Neural cell (in vitro differentiated cells): ENCODE results near the gene SAMD4A. TPM values are rescaled to one million over a fixed set of nuclear protein-coding genes. Genes with fewer than 3 reads are reported as not detected.

Source experiments
- H2AFZ ChIP-seq: fragments of 200-600, 300-800 bp; sonication (generic), shearing (Covaris generic); 2 replicates; pipeline ENCODE4 v1.6.0; 2014; ENCODE audit warnings: low read depth, mild to moderate bottlenecking, antibody characterized with exemption, low read length, moderate library complexity
- H3F3A ChIP-seq: fragments of 200-600 bp; shearing (Covaris generic); 2 replicates; pipeline ENCODE4 v1.6.1; 2016; ENCODE audit warnings: mild to moderate bottlenecking, moderate library complexity, mixed read lengths, antibody characterized with exemption, low read length; ENCODE audit not compliant: insufficient read depth, poor library complexity, severe bottlenecking
- H3K27ac ChIP-seq: fragments of 200-600, 300-800 bp; sonication (generic), shearing (Covaris generic); 2 replicates; pipeline ENCODE4 v1.5.1; 2014; ENCODE audit warnings: mild to moderate bottlenecking, low read length, moderate library complexity
- H3K27me3 ChIP-seq: fragments of 300-800, 200-600 bp; sonication (generic), shearing (Covaris generic); 2 replicates; pipeline ENCODE4 v1.6.0; 2014; ENCODE audit warnings: mild to moderate bottlenecking, low read depth, low read length, moderate library complexity; ENCODE audit not compliant: insufficient read depth
- H3K36me3 ChIP-seq: fragments of 300-800, 200-600 bp; sonication (generic), shearing (Covaris generic); 2 replicates; pipeline ENCODE4 v1.5.1; 2014; ENCODE audit warnings: mild to moderate bottlenecking, antibody characterized with exemption, low read length, moderate library complexity; ENCODE audit not compliant: insufficient read depth
- H3K4me2 ChIP-seq: fragments of 300-800, 200-600 bp; sonication (generic), shearing (Covaris generic); 2 replicates; pipeline ENCODE4 v1.6.0; 2014; ENCODE audit warnings: mild to moderate bottlenecking, low read length
- H3K4me3 ChIP-seq: fragments of 300-800, 200-600 bp; sonication (generic), shearing (Covaris generic); 2 replicates; pipeline ENCODE4 v1.5.1; 2014; ENCODE audit warnings: mild to moderate bottlenecking, low read length, moderate library complexity
- H3K79me2 ChIP-seq: fragments of 200-600 bp; shearing (Covaris generic); replicated peaks from 2 replicates; pipeline ENCODE4 v1.6.0; 2014; ENCODE audit warnings: mild to moderate bottlenecking, low read length, moderate library complexity; ENCODE audit not compliant: insufficient read depth
- H3K9ac ChIP-seq: fragments of 300-800, 200-600 bp; sonication (generic), shearing (Covaris generic); 2 replicates; pipeline ENCODE4 v1.6.1; 2016; ENCODE audit warnings: mild to moderate bottlenecking, low read length, mixed read lengths
- H3K9me2 ChIP-seq: fragments of 200-600 bp; shearing (Covaris generic); 2 replicates; pipeline ENCODE4 v1.6.1; 2016; ENCODE audit warnings: mild to moderate bottlenecking, low read length, mixed read lengths; ENCODE audit not compliant: insufficient read depth
- H3K9me3 ChIP-seq: fragments of 200-600, 300-800 bp; sonication (generic), shearing (Covaris generic); 2 replicates; pipeline ENCODE4 v1.6.1; 2016; ENCODE audit warnings: mild to moderate bottlenecking, mixed run types, low read length, moderate library complexity, mixed read lengths
- H4K20me1 ChIP-seq: fragments of 200-600 bp; shearing (Covaris generic); 2 replicates; pipeline ENCODE4 v1.6.1; 2016; ENCODE audit warnings: mild to moderate bottlenecking, mixed run types; ENCODE audit not compliant: insufficient read depth
- EP300 ChIP-seq: fragments of 450-650 bp; conservative IDR thresholded peaks from 2 replicates; pipeline ENCODE4 v1.6.1; 2014; ENCODE audit warnings: antibody characterized with exemption, mild to moderate bottlenecking, moderate library complexity; ENCODE audit not compliant: poor library complexity, severe bottlenecking
- EZH2 ChIP-seq: fragments of 200-600, 300-800 bp; shearing (Covaris generic), sonication (generic); IDR thresholded peaks from 2 replicates; pipeline ENCODE4 v1.6.1; 2014; ENCODE audit warnings: antibody characterized with exemption, low read length, borderline replicate concordance, mild to moderate bottlenecking; ENCODE audit not compliant: insufficient read depth, poor library complexity, severe bottlenecking
- MXI1 ChIP-seq: fragments of 450-650 bp; conservative IDR thresholded peaks from 2 replicates; pipeline ENCODE4 v1.6.1; 2014; ENCODE audit warnings: antibody characterized with exemption, mild to moderate bottlenecking; ENCODE audit not compliant: poor library complexity, severe bottlenecking
- POLR2AphosphoS5 ChIP-seq: IDR thresholded peaks from 2 replicates; pipeline ENCODE4 v1.6.1; 2012
- RAD21 ChIP-seq: fragments of 450-650 bp; conservative IDR thresholded peaks from 2 replicates; pipeline ENCODE4 v1.6.1; 2014; ENCODE audit warnings: antibody characterized with exemption, mild to moderate bottlenecking, moderate library complexity
- SMC3 ChIP-seq: fragments of 450-650 bp; conservative IDR thresholded peaks from 2 replicates; pipeline ENCODE4 v1.6.1; 2014; ENCODE audit warnings: antibody characterized with exemption, mild to moderate bottlenecking, moderate library complexity; ENCODE audit not compliant: poor library complexity
- TAF1 ChIP-seq: IDR thresholded peaks from 2 replicates; pipeline ENCODE4 v1.6.1; 2012; ENCODE audit warnings: low read depth
- polyA plus RNA-seq: library from polyadenylated mRNA; depleted of rRNA; stranded (reverse); fragments of >200 nt; gene quantifications from 2 replicates; pipeline ENCODE4 v1.2.3, GENCODE V29; 2014
- TF ChIP-seq, protein P1 (sequence below): fragments of 450-650 bp; IDR thresholded peaks from 2 replicates; pipeline ENCODE4 v1.5.1; 2014; ENCODE audit warnings: antibody characterized with exemption, mild to moderate bottlenecking, moderate library complexity; ENCODE audit not compliant: poor library complexity, severe bottlenecking
- TF ChIP-seq, protein P2 (sequence below): IDR thresholded peaks from 2 replicates; pipeline ENCODE4 v1.6.1; 2012; ENCODE audit warnings: borderline replicate concordance

Gene SAMD4A
- polyA plus RNA-seq, 1 donor from 2014 or later: 1.0 TPM

GRCh38 chr14:54829486-54830224 lies 262.7 kb downstream of the SAMD4A start:
- no peak for TF ChIP-seq SMC3
- TF ChIP-seq RAD21: no peak
- TF ChIP-seq, protein P1, sequence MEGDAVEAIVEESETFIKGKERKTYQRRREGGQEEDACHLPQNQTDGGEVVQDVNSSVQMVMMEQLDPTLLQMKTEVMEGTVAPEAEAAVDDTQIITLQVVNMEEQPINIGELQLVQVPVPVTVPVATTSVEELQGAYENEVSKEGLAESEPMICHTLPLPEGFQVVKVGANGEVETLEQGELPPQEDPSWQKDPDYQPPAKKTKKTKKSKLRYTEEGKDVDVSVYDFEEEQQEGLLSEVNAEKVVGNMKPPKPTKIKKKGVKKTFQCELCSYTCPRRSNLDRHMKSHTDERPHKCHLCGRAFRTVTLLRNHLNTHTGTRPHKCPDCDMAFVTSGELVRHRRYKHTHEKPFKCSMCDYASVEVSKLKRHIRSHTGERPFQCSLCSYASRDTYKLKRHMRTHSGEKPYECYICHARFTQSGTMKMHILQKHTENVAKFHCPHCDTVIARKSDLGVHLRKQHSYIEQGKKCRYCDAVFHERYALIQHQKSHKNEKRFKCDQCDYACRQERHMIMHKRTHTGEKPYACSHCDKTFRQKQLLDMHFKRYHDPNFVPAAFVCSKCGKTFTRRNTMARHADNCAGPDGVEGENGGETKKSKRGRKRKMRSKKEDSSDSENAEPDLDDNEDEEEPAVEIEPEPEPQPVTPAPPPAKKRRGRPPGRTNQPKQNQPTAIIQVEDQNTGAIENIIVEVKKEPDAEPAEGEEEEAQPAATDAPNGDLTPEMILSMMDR: no peak
- TF ChIP-seq, protein P2, sequence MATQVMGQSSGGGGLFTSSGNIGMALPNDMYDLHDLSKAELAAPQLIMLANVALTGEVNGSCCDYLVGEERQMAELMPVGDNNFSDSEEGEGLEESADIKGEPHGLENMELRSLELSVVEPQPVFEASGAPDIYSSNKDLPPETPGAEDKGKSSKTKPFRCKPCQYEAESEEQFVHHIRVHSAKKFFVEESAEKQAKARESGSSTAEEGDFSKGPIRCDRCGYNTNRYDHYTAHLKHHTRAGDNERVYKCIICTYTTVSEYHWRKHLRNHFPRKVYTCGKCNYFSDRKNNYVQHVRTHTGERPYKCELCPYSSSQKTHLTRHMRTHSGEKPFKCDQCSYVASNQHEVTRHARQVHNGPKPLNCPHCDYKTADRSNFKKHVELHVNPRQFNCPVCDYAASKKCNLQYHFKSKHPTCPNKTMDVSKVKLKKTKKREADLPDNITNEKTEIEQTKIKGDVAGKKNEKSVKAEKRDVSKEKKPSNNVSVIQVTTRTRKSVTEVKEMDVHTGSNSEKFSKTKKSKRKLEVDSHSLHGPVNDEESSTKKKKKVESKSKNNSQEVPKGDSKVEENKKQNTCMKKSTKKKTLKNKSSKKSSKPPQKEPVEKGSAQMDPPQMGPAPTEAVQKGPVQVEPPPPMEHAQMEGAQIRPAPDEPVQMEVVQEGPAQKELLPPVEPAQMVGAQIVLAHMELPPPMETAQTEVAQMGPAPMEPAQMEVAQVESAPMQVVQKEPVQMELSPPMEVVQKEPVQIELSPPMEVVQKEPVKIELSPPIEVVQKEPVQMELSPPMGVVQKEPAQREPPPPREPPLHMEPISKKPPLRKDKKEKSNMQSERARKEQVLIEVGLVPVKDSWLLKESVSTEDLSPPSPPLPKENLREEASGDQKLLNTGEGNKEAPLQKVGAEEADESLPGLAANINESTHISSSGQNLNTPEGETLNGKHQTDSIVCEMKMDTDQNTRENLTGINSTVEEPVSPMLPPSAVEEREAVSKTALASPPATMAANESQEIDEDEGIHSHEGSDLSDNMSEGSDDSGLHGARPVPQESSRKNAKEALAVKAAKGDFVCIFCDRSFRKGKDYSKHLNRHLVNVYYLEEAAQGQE: no peak
- no peak for TF ChIP-seq POLR2AphosphoS5
- TF ChIP-seq MXI1: no peak
- no peak for TF ChIP-seq TAF1
- no peak for TF ChIP-seq EZH2
- no peak for TF ChIP-seq EP300
- H3K9me2 ChIP-seq: no peaks in the 10 kb centered on the region

DNA sequence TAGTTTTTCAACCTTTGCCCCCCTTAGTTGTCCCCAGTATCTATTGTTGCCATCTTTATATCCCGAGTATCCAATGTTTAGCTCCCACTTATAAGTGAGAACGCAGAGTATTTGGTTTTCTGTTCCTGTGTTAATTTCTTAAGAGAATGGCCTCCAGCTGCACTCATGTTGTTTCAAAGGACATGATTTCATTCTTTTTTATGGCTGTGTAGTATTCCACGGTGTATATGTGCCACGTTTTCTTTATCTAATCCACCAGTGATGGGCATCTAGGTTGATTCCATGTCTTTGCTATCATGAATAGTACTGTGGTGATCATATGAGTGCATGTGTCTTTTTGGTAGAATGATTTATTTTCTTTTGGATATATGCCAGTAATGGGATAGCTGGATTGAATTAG lies 263.7 kb downstream of the SAMD4A start:
- Histone ChIP-seq H3K4me3 (no peak overlapping the region), H3K79me2 (no peaks in the 10 kb centered on the region), H3K9ac (no peak overlapping the region), H3K9me3 (no peaks in the 10 kb centered on the region), H3F3A (no peaks in the 10 kb centered on the region), H4K20me1 (no peaks in the 10 kb centered on the region), H3K27me3 (no peaks in the 10 kb centered on the region), H3K36me3 (no peaks in the 10 kb centered on the region), H3K4me2 (no peak overlapping the region), H2AFZ (no peak overlapping the region), H3K27ac (no peak overlapping the region), H3K9me2 (no peaks in the 10 kb centered on the region)
- TF ChIP-seq EP300: no peak
- no peak for TF ChIP-seq POLR2AphosphoS5
- TF ChIP-seq, protein P2: no peak
- no peak for TF ChIP-seq MXI1
- TF ChIP-seq, protein P1: no peak
- TF ChIP-seq EZH2: no peak
- no peak for TF ChIP-seq RAD21
- TF ChIP-seq TAF1: no peak
- no peak for TF ChIP-seq SMC3

More at GRCh38 chr14:54829486-54830224, 262.7 kb downstream of the SAMD4A start:
- H3K9ac ChIP-seq: no peak overlapping the region
- no peaks in the 10 kb centered on the region for H3K36me3 ChIP-seq
- no peak overlapping the region for H2AFZ ChIP-seq
- H3F3A ChIP-seq: no peaks in the 10 kb centered on the region
- H3K27ac ChIP-seq: no peak overlapping the region
- H3K27me3 ChIP-seq: no peaks in the 10 kb centered on the region
- no peaks in the 10 kb centered on the region for H4K20me1 ChIP-seq
- H3K4me3 ChIP-seq: no peak overlapping the region
- H3K79me2 ChIP-seq: no peaks in the 10 kb centered on the region
- no peak overlapping the region for H3K4me2 ChIP-seq
- no peaks in the 10 kb centered on the region for H3K9me3 ChIP-seq
